WERI-Rb-1 (cell line): ENCODE measurements around the gene ATG5.

ENCODE experiments used
- DNase-seq: peaks from one replicate; pipeline ENCODE4 v3.0.0-alpha.2; 2020
- H3K27ac ChIP-seq: fragments of 250-450 bp; sonication (Bioruptor Pico); 2 replicates; pipeline ENCODE4 v1.5.1; 2020; ENCODE audit warnings: mild to moderate bottlenecking, moderate library complexity
- H3K27me3 ChIP-seq: fragments of 250-450 bp; sonication (Bioruptor Pico); 2 replicates; pipeline ENCODE4 v1.5.1; 2021; ENCODE audit warnings: mild to moderate bottlenecking, low read depth, moderate library complexity; ENCODE audit not compliant: insufficient read depth, severe bottlenecking
- H3K36me3 ChIP-seq: fragments of 250-450 bp; sonication (Bioruptor Pico); 2 replicates; pipeline ENCODE4 v1.5.1; 2020; ENCODE audit warnings: mild to moderate bottlenecking, moderate library complexity
- H3K4me3 ChIP-seq: 2 replicates; pipeline ENCODE4 v1.5.1; 2011; ENCODE audit warnings: low read depth, mild to moderate bottlenecking, control low read depth, low read length
- H3K9me3 ChIP-seq: fragments of 250-450 bp; sonication (Bioruptor Pico); 2 replicates; pipeline ENCODE4 v1.5.1; 2021; ENCODE audit warnings: mild to moderate bottlenecking, moderate library complexity; ENCODE audit not compliant: severe bottlenecking
- CTCF ChIP-seq: IDR thresholded peaks from 2 replicates; pipeline ENCODE4 v1.5.1; 2011; ENCODE audit warnings: low read depth, mild to moderate bottlenecking, control low read depth, inconsistent platforms, low read length

Gene ATG5

DNA sequence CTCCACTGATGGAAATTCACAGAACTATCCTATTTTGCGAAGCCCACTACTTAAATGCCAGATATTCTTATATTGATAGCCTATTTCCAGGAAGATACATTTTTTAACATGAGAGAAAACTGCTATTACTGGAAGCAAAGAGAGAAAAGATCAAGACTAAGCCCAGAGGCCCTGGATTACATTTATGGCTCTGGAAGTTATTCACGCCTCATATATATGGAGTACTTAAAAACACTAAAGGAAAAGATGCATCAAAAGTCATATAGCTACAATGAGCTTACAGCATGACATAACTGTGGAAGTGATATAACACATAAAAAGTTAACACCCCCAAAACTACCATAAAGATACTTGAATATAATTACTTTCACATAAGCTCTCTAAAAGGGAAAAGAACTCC is 19.8 kb downstream of the ATG5 start:
- Histone ChIP-seq H3K27ac (no peak overlapping the region), H3K4me3 (no peak overlapping the region), H3K9me3 (no peaks in the 10 kb centered on the region), H3K36me3 (no peaks in the 10 kb centered on the region), H3K27me3 (no peaks in the 10 kb centered on the region)
- no peak for DNase-seq
- TF ChIP-seq CTCF = no peak

DNA sequence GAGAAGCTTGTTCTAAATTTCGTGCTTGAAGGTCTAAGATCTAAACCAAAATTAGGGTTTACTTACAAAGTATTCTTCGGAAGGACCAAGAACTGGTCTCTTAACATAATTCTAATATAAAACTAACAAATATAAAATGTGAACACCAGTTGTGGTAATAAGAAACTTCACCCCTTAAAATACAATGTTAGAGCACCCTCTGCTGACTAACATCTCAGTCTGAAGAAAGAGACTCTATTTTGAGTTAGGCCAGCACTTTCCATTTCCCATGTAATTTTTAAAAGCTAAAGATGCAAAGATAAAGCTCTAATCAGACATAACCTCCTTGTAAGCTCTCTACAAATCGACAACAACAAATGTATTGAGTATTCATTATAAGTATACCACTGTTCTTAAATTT is 24.6 kb downstream of the ATG5 start:
- Histone ChIP-seq H3K4me3 (no peak overlapping the region), H3K27ac (no peak overlapping the region), H3K36me3 (no peaks in the 10 kb centered on the region), H3K27me3 (no peaks in the 10 kb centered on the region), H3K9me3 (no peaks in the 10 kb centered on the region)
- 0 out of 2 replicates have a peak, but pooled peaks have one; percentile 3 for TF ChIP-seq CTCF
- no peak for DNase-seq

- no peak overlapping the region for H3K4me3 ChIP-seq
- no peak overlapping the region for H3K27ac ChIP-seq
- no peak for TF ChIP-seq CTCF
- no peaks in the 10 kb centered on the region for H3K36me3 ChIP-seq
- H3K27me3 ChIP-seq = no peaks in the 10 kb centered on the region
- no peaks in the 10 kb centered on the region for H3K9me3 ChIP-seq
- no peak for DNase-seq
Measured at GRCh38 chr6:106300020-106300780, 25.4 kb downstream of the ATG5 start.

GRCh38 chr6:106293116-106293515 is 32.4 kb downstream of the ATG5 start:
- no peak for TF ChIP-seq CTCF
- no peaks in the 10 kb centered on the region for H3K27me3 ChIP-seq
- no peak for DNase-seq
- H3K9me3 ChIP-seq = no peaks in the 10 kb centered on the region
- H3K27ac ChIP-seq = no peak overlapping the region
- peaks cover 19% of the 10 kb centered on the region for H3K36me3 ChIP-seq
- H3K4me3 ChIP-seq = no peak overlapping the region

DNA sequence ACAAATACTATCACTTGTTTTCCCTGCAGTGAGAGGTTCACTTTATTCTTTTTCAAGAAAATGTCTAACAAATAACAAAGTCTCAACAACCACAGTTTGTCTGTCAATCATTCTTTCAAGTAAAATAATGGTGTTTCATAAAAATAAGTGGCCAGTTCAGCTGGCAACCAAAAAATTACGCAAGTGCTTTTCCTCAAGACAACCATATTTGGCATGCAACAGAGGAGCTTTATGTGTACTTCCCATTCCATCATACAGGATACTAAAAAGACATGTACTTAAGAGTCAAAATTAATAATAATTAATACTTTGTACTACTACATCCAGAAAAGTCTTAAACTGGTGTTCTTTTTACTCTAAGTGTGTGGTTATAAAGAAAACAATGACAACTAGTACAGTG is 34.6 kb downstream of the ATG5 start:
- no peak for TF ChIP-seq CTCF
- DNase-seq = no peak

DNA sequence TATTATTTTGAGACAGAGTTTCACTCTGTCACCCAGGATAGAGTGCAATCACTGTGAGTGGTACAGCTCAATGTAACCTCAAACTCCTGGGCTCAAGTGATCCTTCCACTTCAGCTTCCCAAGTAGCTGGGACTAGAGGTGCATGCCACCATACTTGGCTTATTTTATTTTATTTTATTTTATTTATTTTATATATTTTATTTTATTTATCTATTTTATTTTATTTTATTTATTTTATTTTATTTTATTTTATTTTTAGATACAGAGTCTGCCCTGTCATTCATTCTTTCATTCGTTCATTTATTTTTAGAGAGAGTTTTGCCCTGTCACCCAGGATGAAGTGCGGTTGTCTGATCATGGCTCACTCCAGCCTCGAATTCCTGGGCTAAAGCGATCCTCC is 35.5 kb downstream of the ATG5 start:
- no peak for DNase-seq
- TF ChIP-seq CTCF = no peak
- Histone ChIP-seq H3K4me3 (no peak overlapping the region), H3K27me3 (no peaks in the 10 kb centered on the region), H3K9me3 (no peaks in the 10 kb centered on the region), H3K36me3 (peaks cover 19% of the 10 kb centered on the region), H3K27ac (no peak overlapping the region)

More for the DNA sequence above, 34.6 kb downstream of the ATG5 start:
- Histone ChIP-seq H3K36me3 (peaks cover 19% of the 10 kb centered on the region), H3K27me3 (no peaks in the 10 kb centered on the region), H3K27ac (no peak overlapping the region), H3K4me3 (no peak overlapping the region), H3K9me3 (no peaks in the 10 kb centered on the region)
